ENCODE results near the gene DGKB. TPM values are rescaled to one million over a fixed set of nuclear protein-coding genes. Genes with fewer than 3 reads are reported as not detected.

DGKB gene
- polyA plus RNA-seq, 1 experiment: 0.04 TPM

- ChIA-PET POLR2A (no interaction called here), CTCF (no interaction called here)
- no peak for DNase-seq (ENCODE audit: low read depth, low spot score)
- no peak overlapping the region for H3K27ac ChIP-seq (ENCODE audit: low read depth, low read length)
- H3K9me3 ChIP-seq (ENCODE audit: control insufficient read depth, insufficient read depth, low read length): no peaks in the 10 kb centered on the region
- H3K4me3 ChIP-seq (ENCODE audit: low read depth, low read length): no peak overlapping the region
- H3K27me3 ChIP-seq (ENCODE audit: control insufficient read depth, insufficient read depth, low read length): no peaks in the 10 kb centered on the region
- TF ChIP-seq CTCF (IDR thresholded peaks at IDR 0.05; ENCODE audit: low read depth, low read length): no peak
Observed at GRCh38 chr7:14576578-14576977, 326.0 kb downstream of the DGKB start.

- Histone ChIP-seq H3K4me3 (ENCODE audit: low read depth, low read length) (no peak overlapping the region), H3K27me3 (ENCODE audit: control insufficient read depth, insufficient read depth, low read length) (no peaks in the 10 kb centered on the region), H3K27ac (ENCODE audit: low read depth, low read length) (no peak overlapping the region), H3K9me3 (ENCODE audit: control insufficient read depth, insufficient read depth, low read length) (no peaks in the 10 kb centered on the region)
- ChIA-PET CTCF (no interaction called here), POLR2A (no interaction called here)
- no peak for TF ChIP-seq CTCF (IDR thresholded peaks at IDR 0.05; ENCODE audit: low read depth, low read length)
- DNase-seq (ENCODE audit: low read depth, low spot score): no peak
Observed at GRCh38 chr7:14570750-14571607, 331.6 kb downstream of the DGKB start.

- ChIA-PET POLR2A (no interaction called here), CTCF (no interaction called here)
Observed at GRCh38 chr7:14552060-14552459, 350.5 kb downstream of the DGKB start.

GRCh38 chr7:14551310-14551709 lies 351.2 kb downstream of the DGKB start:
- TF ChIP-seq CTCF (IDR thresholded peaks at IDR 0.05; ENCODE audit: low read depth, low read length): no peak
- CTCF ChIA-PET: no interaction called here
- POLR2A ChIA-PET: no interaction called here

More at GRCh38 chr7:14552060-14552459, 350.5 kb downstream of the DGKB start:
- no peak for DNase-seq (ENCODE audit: low read depth, low spot score)
- no peaks in the 10 kb centered on the region for H3K27me3 ChIP-seq (ENCODE audit: control insufficient read depth, insufficient read depth, low read length)
- H3K9me3 ChIP-seq (ENCODE audit: control insufficient read depth, insufficient read depth, low read length): no peaks in the 10 kb centered on the region
- TF ChIP-seq CTCF (IDR thresholded peaks at IDR 0.05; ENCODE audit: low read depth, low read length): no peak
- no peak overlapping the region for H3K27ac ChIP-seq (ENCODE audit: low read depth, low read length)
- no peak overlapping the region for H3K4me3 ChIP-seq (ENCODE audit: low read depth, low read length)

GRCh38 chr7:14542624-14543023 lies 359.9 kb downstream of the DGKB start:
- Histone ChIP-seq H3K27ac (ENCODE audit: low read depth, low read length) (no peak overlapping the region), H3K9me3 (ENCODE audit: control insufficient read depth, insufficient read depth, low read length) (no peaks in the 10 kb centered on the region), H3K27me3 (ENCODE audit: control insufficient read depth, insufficient read depth, low read length) (no peaks in the 10 kb centered on the region), H3K4me3 (ENCODE audit: low read depth, low read length) (no peak overlapping the region)
- CTCF ChIA-PET: interaction anchor here (0.6 kb wide), 1 partner anchor 1018 kb away, joined by 4 read pairs; no protein-coding TSS in a partner anchor
- TF ChIP-seq CTCF (IDR thresholded peaks at IDR 0.05; ENCODE audit: low read depth, low read length): no peak
- DNase-seq (ENCODE audit: low read depth, low spot score): no peak
- POLR2A ChIA-PET: no interaction called here

More at GRCh38 chr7:14551310-14551709, 351.2 kb downstream of the DGKB start:
- H3K27me3 ChIP-seq (ENCODE audit: control insufficient read depth, insufficient read depth, low read length): no peaks in the 10 kb centered on the region
- H3K4me3 ChIP-seq (ENCODE audit: low read depth, low read length): no peak overlapping the region
- no peak for DNase-seq (ENCODE audit: low read depth, low spot score)
- H3K27ac ChIP-seq (ENCODE audit: low read depth, low read length): no peak overlapping the region
- no peaks in the 10 kb centered on the region for H3K9me3 ChIP-seq (ENCODE audit: control insufficient read depth, insufficient read depth, low read length)

Measured in AG04450 (cell line).